Mesothelial cell of epicardium (in vitro differentiated cells): ENCODE measurements around the gene TMEM134. TPM values are rescaled to one million over a fixed set of nuclear protein-coding genes. Genes with fewer than 3 reads are reported as not detected.

Experiments used
- DNase-seq, 2 experiments: peaks; one replicate each; pipeline ENCODE4 v3.0.0; 2021; ENCODE audit warnings: low spot score in 2 of 2; ENCODE audit not compliant: unreplicated experiment in 2 of 2
- H3K27ac Mint-ChIP-seq: 2 replicates; pipeline ENCODE4 v1.8.0; 2021; ENCODE audit warnings: mixed read lengths
- H3K27me3 Mint-ChIP-seq: 2 replicates; pipeline ENCODE4 v1.8.0; 2021; ENCODE audit warnings: low read depth, mixed read lengths
- H3K36me3 Mint-ChIP-seq: 2 replicates; pipeline ENCODE4 v1.8.0; 2021; ENCODE audit warnings: mixed read lengths
- H3K4me1 Mint-ChIP-seq: 2 replicates; pipeline ENCODE4 v1.8.0; 2021; ENCODE audit warnings: mixed read lengths
- H3K4me3 Mint-ChIP-seq: 2 replicates; pipeline ENCODE4 v1.8.0; 2021; ENCODE audit warnings: mild to moderate bottlenecking, moderate library complexity, mixed read lengths
- H3K9me3 Mint-ChIP-seq: 2 replicates; pipeline ENCODE4 v1.8.0; 2021; ENCODE audit warnings: mixed read lengths
- total RNA-seq: library from RNA; stranded (reverse); gene quantifications from 3 replicates; pipeline ENCODE4 v1.2.1, GENCODE V29; 2021
- TF ChIP-seq, protein P1 (sequence below): fragments of 200-600 bp; sonication (generic); IDR thresholded peaks from one replicate; pipeline ENCODE4 v1.5.0; 2021; ENCODE audit warnings: antibody characterized with exemption; ENCODE audit not compliant: unreplicated experiment

Gene TMEM134
- total RNA-seq, 1 donor from 2014 or later: 69.3 TPM

DNA sequence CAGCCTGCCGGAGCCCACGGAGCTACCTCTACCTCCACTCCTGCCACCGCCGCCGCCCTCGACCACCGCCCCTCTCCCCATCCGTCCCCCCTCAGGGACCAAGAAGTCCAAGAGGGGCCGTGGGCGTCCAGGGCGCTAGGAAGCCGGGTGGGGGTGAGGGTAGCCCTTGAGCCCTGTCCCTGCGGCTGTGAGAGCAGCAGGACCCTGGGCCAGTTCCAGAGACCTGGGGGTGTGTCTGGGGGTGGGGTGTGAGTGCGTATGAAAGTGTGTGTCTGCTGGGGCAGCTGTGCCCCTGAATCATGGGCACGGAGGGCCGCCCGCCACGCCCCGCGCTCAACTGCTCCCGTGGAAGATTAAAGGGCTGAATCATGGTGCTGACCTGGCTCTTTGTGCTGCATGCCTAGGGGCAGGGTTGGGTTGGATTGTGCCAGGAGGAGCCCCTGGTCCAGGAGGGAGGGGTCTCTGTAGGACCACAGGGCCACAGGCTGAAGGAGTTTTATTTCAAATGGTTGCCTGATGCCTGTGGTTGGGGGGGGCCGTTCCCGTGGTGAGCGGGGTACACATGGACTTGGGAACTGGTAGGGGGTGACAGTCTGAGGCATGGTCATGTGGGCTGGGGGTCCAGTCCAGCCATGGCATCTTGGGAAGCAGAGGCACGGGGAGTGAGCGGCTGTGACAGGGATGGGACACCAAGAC is 33.9 kb downstream of the TMEM134 start:
- no peak overlapping the region for H3K27ac Mint-ChIP-seq
- H3K4me3 Mint-ChIP-seq: no peak overlapping the region
- no peak for DNase-seq
- H3K27me3 Mint-ChIP-seq: no peaks in the 10 kb centered on the region
- peaks cover 3% of the 10 kb centered on the region for H3K4me1 Mint-ChIP-seq
- no peaks in the 10 kb centered on the region for H3K9me3 Mint-ChIP-seq
- H3K36me3 Mint-ChIP-seq: peaks cover 12% of the 10 kb centered on the region
- TF ChIP-seq, protein P1, sequence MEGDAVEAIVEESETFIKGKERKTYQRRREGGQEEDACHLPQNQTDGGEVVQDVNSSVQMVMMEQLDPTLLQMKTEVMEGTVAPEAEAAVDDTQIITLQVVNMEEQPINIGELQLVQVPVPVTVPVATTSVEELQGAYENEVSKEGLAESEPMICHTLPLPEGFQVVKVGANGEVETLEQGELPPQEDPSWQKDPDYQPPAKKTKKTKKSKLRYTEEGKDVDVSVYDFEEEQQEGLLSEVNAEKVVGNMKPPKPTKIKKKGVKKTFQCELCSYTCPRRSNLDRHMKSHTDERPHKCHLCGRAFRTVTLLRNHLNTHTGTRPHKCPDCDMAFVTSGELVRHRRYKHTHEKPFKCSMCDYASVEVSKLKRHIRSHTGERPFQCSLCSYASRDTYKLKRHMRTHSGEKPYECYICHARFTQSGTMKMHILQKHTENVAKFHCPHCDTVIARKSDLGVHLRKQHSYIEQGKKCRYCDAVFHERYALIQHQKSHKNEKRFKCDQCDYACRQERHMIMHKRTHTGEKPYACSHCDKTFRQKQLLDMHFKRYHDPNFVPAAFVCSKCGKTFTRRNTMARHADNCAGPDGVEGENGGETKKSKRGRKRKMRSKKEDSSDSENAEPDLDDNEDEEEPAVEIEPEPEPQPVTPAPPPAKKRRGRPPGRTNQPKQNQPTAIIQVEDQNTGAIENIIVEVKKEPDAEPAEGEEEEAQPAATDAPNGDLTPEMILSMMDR: no peak

DNA sequence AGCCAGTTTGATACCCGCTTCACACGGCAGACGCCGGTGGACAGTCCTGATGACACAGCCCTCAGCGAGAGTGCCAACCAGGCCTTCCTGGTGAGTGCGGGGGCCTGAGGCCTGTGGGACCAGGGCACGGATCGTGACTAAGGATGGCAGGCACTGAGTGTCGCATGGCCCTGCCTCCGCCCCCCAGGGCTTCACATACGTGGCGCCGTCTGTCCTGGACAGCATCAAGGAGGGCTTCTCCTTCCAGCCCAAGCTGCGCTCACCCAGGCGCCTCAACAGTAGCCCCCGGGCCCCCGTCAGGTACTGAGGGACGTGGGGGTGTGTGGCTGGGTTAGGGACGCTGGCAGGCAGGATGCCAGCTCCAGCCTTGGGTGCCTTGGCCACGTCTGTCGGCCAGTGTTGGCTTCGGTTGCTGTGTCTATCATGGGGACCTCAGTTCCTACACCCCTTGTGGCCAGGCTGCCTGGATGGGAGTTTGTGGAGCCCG is 34.6 kb downstream of the TMEM134 start:
- TF ChIP-seq, protein P1: no peak
- H3K9me3 Mint-ChIP-seq: no peaks in the 10 kb centered on the region
- H3K36me3 Mint-ChIP-seq: peaks cover 12% of the 10 kb centered on the region

GRCh38 chr11:67433536-67434394 is 35.3 kb downstream of the TMEM134 start:
- DNase-seq: no peak
- Mint-ChIP-seq H3K9me3 (no peaks in the 10 kb centered on the region), H3K36me3 (peaks cover 12% of the 10 kb centered on the region), H3K27me3 (no peaks in the 10 kb centered on the region), H3K4me1 (peaks cover 7% of the 10 kb centered on the region), H3K27ac (no peak overlapping the region), H3K4me3 (no peak overlapping the region)
- TF ChIP-seq, protein P1: no peak

More for the DNA sequence above, 34.6 kb downstream of the TMEM134 start:
- Mint-ChIP-seq H3K4me3 (no peak overlapping the region), H3K4me1 (peaks cover 3% of the 10 kb centered on the region), H3K27ac (no peak overlapping the region), H3K27me3 (no peaks in the 10 kb centered on the region)
- no peak for DNase-seq

GRCh38 chr11:67432655-67433349 is 36.2 kb downstream of the TMEM134 start:
- Mint-ChIP-seq H3K9me3 (no peaks in the 10 kb centered on the region), H3K36me3 (peaks cover 12% of the 10 kb centered on the region), H3K27me3 (no peaks in the 10 kb centered on the region), H3K4me3 (no peak overlapping the region), H3K4me1 (peaks cover 11% of the 10 kb centered on the region), H3K27ac (no peak overlapping the region)
- DNase-seq: no peak
- TF ChIP-seq, protein P1: no peak

- peaks cover 12% of the 10 kb centered on the region for H3K36me3 Mint-ChIP-seq
- H3K27me3 Mint-ChIP-seq: no peaks in the 10 kb centered on the region
- H3K4me1 Mint-ChIP-seq: peaks cover 13% of the 10 kb centered on the region
- H3K9me3 Mint-ChIP-seq: no peaks in the 10 kb centered on the region
- TF ChIP-seq, protein P1: no peak
- no peak for DNase-seq
- no peak overlapping the region for H3K27ac Mint-ChIP-seq
- H3K4me3 Mint-ChIP-seq: no peak overlapping the region
Measured at GRCh38 chr11:67431346-67432249, 37.5 kb downstream of the TMEM134 start.
